Measurements from ENCODE around the gene INPP5D.
"Not testable (repeated sequence)": the region's sequence is repeated elsewhere in the genome, so short reads cannot be mapped to it uniquely, and the experiment has no call there.

Gene INPP5D

GRCh38 chr2:233041722-233042323 lies 18.3 kb upstream of the INPP5D start:
- Mint-ChIP-seq H3K4me3 (no peak overlapping the region), H3K4me1 (no peaks in the 10 kb centered on the region), H3K9me3 (no peaks in the 10 kb centered on the region), H3K36me3 (no peaks in the 10 kb centered on the region), H3K27ac (no peak overlapping the region), H3K27me3 (no peaks in the 10 kb centered on the region)

GRCh38 chr2:233042549-233042948 lies 17.6 kb upstream of the INPP5D start:
- H3K27ac Mint-ChIP-seq, result no peak overlapping the region
- H3K36me3 Mint-ChIP-seq, result no peaks in the 10 kb centered on the region
- H3K4me3 Mint-ChIP-seq, result no peak overlapping the region
- no peaks in the 10 kb centered on the region for H3K27me3 Mint-ChIP-seq
- H3K9me3 Mint-ChIP-seq, result no peaks in the 10 kb centered on the region
- no peaks in the 10 kb centered on the region for H3K4me1 Mint-ChIP-seq

- Mint-ChIP-seq H3K4me3 (no peak overlapping the region), H3K36me3 (no peaks in the 10 kb centered on the region), H3K4me1 (peaks cover 7% of the 10 kb centered on the region), H3K27ac (no peak overlapping the region), H3K27me3 (no peaks in the 10 kb centered on the region), H3K9me3 (no peaks in the 10 kb centered on the region)
These were observed 15.1 kb upstream of the INPP5D start for GRCh38 chr2:233044974-233045605.

GRCh38 chr2:233047206-233047605 lies 12.9 kb upstream of the INPP5D start:
- no peaks in the 10 kb centered on the region for H3K27me3 Mint-ChIP-seq
- no peaks in the 10 kb centered on the region for H3K9me3 Mint-ChIP-seq
- no peak overlapping the region for H3K27ac Mint-ChIP-seq
- no peaks in the 10 kb centered on the region for H3K36me3 Mint-ChIP-seq
- peaks cover 7% of the 10 kb centered on the region for H3K4me1 Mint-ChIP-seq
- no peak overlapping the region for H3K4me3 Mint-ChIP-seq

- Mint-ChIP-seq H3K9me3 (no peaks in the 10 kb centered on the region), H3K4me1 (peaks cover 7% of the 10 kb centered on the region), H3K36me3 (no peaks in the 10 kb centered on the region), H3K27ac (no peak overlapping the region), H3K4me3 (no peak overlapping the region), H3K27me3 (no peaks in the 10 kb centered on the region)
These were observed 12.5 kb upstream of the INPP5D start for GRCh38 chr2:233047667-233048066.

DNA sequence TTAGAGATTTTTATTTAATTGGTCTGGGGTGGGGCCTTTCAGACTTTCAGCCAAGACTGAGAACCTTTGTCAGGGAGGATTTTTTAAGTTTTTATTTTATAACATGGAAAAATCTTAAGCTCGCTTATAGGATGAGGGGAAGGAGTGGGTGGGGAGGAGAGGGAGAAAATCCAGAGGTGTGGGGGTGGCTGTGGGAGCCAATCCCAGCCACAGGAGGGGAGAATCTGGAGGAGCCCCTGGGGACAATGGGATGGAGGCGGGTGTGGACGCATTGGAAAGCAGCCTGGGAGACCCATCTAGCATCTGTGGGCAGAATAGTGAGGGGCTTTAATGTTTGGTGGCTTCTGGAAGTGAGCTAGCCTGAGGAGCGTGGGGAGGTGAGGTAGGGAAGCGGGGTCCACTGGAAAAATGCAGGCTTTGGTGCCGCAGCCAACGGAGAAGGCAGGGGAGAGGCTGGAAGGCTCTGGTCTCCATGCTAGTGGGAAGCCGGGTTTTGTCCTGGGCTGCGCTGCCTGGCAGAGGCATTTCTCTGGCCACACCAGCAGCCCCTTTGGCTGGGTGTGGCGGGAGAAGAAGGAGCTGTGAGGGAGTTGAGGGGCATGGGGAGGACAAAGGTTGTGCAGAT lies 11.5 kb upstream of the INPP5D start:
- H3K27me3 Mint-ChIP-seq, result no peaks in the 10 kb centered on the region
- H3K27ac Mint-ChIP-seq, result no peak overlapping the region
- no peaks in the 10 kb centered on the region for H3K9me3 Mint-ChIP-seq
- H3K36me3 Mint-ChIP-seq, result no peaks in the 10 kb centered on the region
- peaks cover 8% of the 10 kb centered on the region for H3K4me1 Mint-ChIP-seq
- no peak overlapping the region for H3K4me3 Mint-ChIP-seq

DNA sequence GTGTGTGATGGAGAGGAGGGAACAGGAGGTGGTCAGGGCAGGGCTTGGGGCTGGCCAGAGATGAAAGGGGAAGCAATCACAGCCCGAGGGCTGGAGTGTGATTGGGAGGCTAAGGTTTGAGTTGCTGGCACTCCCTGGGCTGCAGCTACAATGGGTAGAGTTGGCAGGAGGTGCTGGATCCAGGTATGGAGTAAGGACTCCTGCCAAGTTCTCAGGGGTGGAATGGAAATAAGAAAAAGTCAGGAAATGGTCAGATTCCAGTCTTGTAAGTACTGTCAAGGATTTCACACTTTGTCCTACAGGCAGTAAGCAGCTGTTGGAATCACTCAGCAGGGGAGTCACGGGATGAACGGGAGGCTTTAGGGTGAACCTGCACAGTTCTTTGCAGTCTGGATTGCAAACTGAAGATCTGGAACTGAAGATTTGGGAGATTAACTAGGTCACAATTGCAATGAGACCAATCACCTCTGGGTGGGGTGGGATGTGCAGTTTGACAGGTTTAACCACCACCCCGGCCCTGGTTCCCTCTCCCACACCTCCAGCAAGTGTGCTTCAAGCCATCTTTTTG lies 10.9 kb upstream of the INPP5D start:
- H3K4me3 Mint-ChIP-seq, result no peak overlapping the region
- H3K4me1 Mint-ChIP-seq, result peaks cover 13% of the 10 kb centered on the region
- no peaks in the 10 kb centered on the region for H3K9me3 Mint-ChIP-seq
- no peaks in the 10 kb centered on the region for H3K27me3 Mint-ChIP-seq
- H3K36me3 Mint-ChIP-seq, result no peaks in the 10 kb centered on the region
- no peak overlapping the region for H3K27ac Mint-ChIP-seq

DNA sequence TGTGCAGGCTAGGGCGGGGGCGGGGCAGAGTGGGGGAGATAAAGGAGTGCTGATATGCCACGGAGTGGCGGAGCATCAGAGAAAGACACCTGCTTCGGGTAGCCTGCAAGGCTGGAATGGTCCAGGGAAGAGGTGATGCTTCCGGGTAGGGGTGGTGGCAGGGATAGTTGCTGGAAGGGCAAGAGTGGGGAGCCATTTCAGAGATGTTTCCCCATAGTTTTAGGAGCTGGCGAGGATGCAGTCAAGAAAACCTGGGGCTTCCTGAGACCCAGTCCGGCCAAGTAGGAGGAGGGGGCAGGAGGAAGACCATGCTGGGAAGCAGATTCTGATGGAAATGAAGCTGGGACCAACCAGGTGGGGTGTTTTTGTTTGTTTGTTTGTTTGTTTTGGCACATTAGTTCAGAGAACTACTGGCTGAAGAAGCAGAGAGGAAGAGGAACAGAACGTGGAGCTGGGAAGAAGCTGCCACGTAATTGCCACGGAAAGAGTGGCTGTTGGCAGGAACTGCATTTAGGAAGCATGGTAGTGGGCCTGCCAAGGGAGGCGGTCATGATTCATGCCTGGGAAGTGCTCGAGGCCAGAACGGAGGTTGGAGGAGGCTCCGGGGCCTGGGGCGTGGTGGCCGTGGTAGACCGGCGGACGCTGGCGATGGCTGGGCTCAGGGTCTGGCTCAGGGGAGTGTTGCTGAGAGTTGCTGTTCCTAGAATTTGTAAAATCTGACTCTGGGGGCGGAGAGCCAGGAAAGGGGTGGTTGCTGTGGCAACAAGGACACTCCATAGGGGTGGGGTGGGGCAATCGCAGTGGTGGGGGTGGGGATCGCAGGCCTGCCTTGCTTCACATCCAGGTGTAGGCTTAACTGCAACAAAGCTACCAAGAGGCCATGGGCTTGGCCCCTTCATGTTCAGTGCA lies 8.6 kb upstream of the INPP5D start:
- H3K4me3 Mint-ChIP-seq, result no peak overlapping the region
- no peaks in the 10 kb centered on the region for H3K36me3 Mint-ChIP-seq

DNA sequence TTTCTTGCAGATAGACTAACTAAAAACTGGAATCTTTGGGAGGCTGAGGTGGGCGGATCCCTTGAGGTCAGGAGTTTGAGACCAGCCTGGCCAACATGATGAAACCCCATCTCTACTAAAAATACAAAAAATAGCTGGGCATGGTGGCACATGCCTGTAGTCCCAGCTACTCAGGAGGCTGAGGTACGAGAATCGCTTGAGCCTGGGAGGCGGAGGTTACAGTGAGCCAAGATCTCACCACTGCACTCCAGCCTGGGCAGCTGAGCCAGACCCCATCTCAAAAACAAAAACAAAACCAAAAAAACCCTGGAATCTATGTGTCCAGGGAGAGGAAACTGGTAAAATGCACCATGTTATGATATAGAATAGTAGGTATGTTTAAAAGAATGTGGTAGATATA lies 7.6 kb upstream of the INPP5D start:
- H3K27me3 Mint-ChIP-seq, H3K36me3 Mint-ChIP-seq, H3K4me3 Mint-ChIP-seq, H3K27ac Mint-ChIP-seq, H3K9me3 Mint-ChIP-seq: not testable (repeated sequence)
- H3K4me1 Mint-ChIP-seq, result peaks cover 13% of the 10 kb centered on the region

More for the DNA sequence above, 8.6 kb upstream of the INPP5D start:
- H3K27me3 Mint-ChIP-seq, result no peaks in the 10 kb centered on the region
- no peaks in the 10 kb centered on the region for H3K9me3 Mint-ChIP-seq
- peaks cover 13% of the 10 kb centered on the region for H3K4me1 Mint-ChIP-seq
- no peak overlapping the region for H3K27ac Mint-ChIP-seq

DNA sequence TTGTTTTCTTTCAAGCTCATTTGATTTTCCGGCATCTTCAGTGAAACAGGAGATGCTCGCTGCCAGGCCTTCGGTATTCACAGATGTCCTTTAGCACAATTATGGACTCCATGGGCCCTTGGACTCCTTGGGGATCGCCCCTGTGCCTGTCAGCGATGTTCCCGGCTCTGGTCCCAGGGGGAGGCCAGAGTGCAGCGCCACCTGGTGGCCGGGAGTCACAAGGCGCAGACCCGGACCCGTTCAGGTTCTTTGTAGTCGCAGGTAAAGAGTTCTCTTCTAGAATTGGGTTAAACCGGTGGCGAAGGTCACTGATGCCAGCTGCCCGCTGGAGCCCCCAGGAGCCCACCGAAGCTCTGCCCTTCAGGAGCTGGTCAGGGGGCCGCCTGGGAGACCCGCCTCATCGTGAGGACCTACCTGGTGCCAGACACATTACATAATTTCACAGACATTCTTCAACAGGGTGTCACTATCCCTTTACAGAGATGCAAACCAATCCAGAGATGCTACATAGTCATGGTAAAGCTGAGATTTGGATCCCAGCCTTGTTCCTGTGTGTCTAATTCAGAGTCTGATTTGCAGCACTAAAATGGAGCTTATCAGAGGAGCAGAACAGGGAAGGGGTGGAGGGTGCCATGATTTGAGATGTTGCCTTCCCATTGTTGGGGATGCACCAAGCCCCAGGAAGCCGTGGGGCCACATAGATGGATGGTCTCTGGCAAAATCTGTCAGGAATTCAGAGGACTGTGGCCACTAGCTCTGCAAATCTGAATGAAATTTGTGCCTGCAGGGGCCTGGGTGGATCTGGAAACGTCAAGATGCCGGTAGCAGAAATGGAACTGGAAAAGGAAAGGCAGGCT lies 6.0 kb upstream of the INPP5D start:
- Mint-ChIP-seq H3K36me3 (no peaks in the 10 kb centered on the region), H3K9me3 (no peaks in the 10 kb centered on the region), H3K4me1 (peaks cover 19% of the 10 kb centered on the region), H3K4me3 (no peak overlapping the region), H3K27me3 (no peaks in the 10 kb centered on the region), H3K27ac (peak overlapping the region; percentile 68)

- Mint-ChIP-seq H3K27me3 (no peaks in the 10 kb centered on the region), H3K27ac (no peak overlapping the region), H3K36me3 (no peaks in the 10 kb centered on the region), H3K4me3 (no peak overlapping the region), H3K4me1 (peaks cover 20% of the 10 kb centered on the region), H3K9me3 (no peaks in the 10 kb centered on the region)
These were observed 4.8 kb upstream of the INPP5D start for GRCh38 chr2:233055362-233055761.

DNA sequence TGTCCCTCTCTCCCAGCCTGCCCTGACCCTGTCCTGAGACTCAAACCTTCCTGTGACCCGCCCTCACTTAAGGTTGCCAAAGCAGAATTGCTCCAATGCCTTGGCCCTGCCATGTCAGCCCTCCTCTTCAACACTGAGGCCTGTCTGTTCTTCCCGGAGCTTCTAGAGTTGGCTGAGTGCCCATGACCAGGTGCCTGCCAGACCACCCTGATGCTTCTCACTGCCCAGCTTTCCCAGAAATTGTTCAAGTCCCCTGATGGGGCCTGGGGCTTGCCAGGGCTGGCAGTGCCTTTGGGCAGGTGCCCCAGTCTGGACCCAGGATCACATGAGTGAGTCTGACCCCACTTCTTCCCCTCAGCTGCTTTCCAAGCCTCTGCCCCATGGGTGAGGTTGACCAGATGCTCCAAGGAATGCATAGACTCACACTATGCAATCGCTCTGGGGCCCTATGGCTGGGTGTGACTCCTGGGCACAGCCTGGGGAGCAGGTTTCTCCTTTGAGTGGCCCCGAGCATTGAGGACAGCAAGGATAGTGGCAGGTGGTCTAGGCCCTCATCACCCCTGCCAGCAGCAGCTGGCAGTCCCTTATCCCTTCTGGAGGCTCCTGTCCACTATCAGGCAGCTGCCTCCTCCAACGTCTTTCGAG lies 3.1 kb upstream of the INPP5D start:
- no peaks in the 10 kb centered on the region for H3K9me3 Mint-ChIP-seq
- H3K4me3 Mint-ChIP-seq, result no peak overlapping the region
- no peaks in the 10 kb centered on the region for H3K27me3 Mint-ChIP-seq
- peak overlapping the region; percentile 88 for H3K27ac Mint-ChIP-seq
- peaks cover 24% of the 10 kb centered on the region for H3K4me1 Mint-ChIP-seq
- H3K36me3 Mint-ChIP-seq, result no peaks in the 10 kb centered on the region

GRCh38 chr2:233058717-233059546 lies 1.2 kb upstream of the INPP5D start:
- H3K27me3 Mint-ChIP-seq, result no peaks in the 10 kb centered on the region
- H3K27ac Mint-ChIP-seq, result peak overlapping the region; percentile 86
- H3K4me1 Mint-ChIP-seq, result peaks cover 39% of the 10 kb centered on the region
- no peaks in the 10 kb centered on the region for H3K9me3 Mint-ChIP-seq
- H3K36me3 Mint-ChIP-seq, result no peaks in the 10 kb centered on the region
- H3K4me3 Mint-ChIP-seq, result peak overlapping the region; percentile 21

GRCh38 chr2:233059547-233059796 lies 670 bp upstream of the INPP5D start:
- Mint-ChIP-seq H3K27me3 (no peaks in the 10 kb centered on the region), H3K27ac (peak overlapping the region; percentile 95), H3K4me3 (peak overlapping the region; percentile 94), H3K4me1 (peaks cover 41% of the 10 kb centered on the region), H3K9me3 (no peaks in the 10 kb centered on the region), H3K36me3 (peaks cover under 1% of the 10 kb centered on the region)

Data from activated naive CD4-positive, alpha-beta T cell treated with anti-CD3 and anti-CD28 coated beads, Interleukin-2, amount 50 U/mL, for 24 hours (primary cell).